PC-9 (cell line): ENCODE data around the gene ITGAE. TPM values are rescaled to one million over a fixed set of nuclear protein-coding genes. Genes with fewer than 3 reads are reported as not detected.

Source experiments
- BruUV-seq: library from RNA; stranded (reverse); fragments of 400-500 nt; replicated peaks from 2 replicates; lab custom pipeline; 2021; lab: Mats Ljungman, UMichigan
- CTCF ChIA-PET: fragments of 300-600 bp; sonication (Branson Sonifier 250); formaldehyde crosslinking; loops from one replicate; lab custom pipeline; 2022; ENCODE audit warnings: antibody characterized with exemption; lab: Charles Lee
- POLR2A ChIA-PET: fragments of 300-600 bp; sonication (Branson Sonifier 250); formaldehyde crosslinking; loops from one replicate; lab custom pipeline; 2022; ENCODE audit warnings: antibody characterized with exemption; ENCODE audit not compliant: unreplicated experiment; lab: Charles Lee
- DNase-seq, 2 experiments: peaks; one replicate each; pipeline versions ENCODE4 v3.0.0 to v3.0.0-alpha.2; 2015 to 2022; ENCODE audit warnings: mixed read lengths in 1 of 2
- H2AFZ ChIP-seq: fragments of 200-600 bp; sonication (generic); 2 replicates; pipeline ENCODE4 v1.8.1; 2017; ENCODE audit warnings: antibody characterized with exemption
- H3F3A ChIP-seq: fragments of 200-600 bp; sonication (generic); 2 replicates; pipeline ENCODE4 v1.8.1; 2017; ENCODE audit warnings: antibody characterized with exemption, mild to moderate bottlenecking, low read depth; ENCODE audit not compliant: insufficient read depth
- H3K27ac ChIP-seq: fragments of 200-600 bp; sonication (generic); 2 replicates; pipeline ENCODE4 v1.6.1; 2016; ENCODE audit warnings: mixed run types
- H3K27me3 ChIP-seq: fragments of 200-600 bp; sonication (generic); 2 replicates; pipeline ENCODE4 v1.6.1; 2016; ENCODE audit warnings: low read depth, mixed run types; ENCODE audit not compliant: insufficient read depth
- H3K36me3 ChIP-seq: fragments of 200-600 bp; sonication (generic); 2 replicates; pipeline ENCODE4 v1.6.1; 2016; ENCODE audit warnings: low read depth, mixed run types
- H3K4me1 ChIP-seq: fragments of 200-600 bp; sonication (generic); replicated peaks from 2 replicates; pipeline ENCODE4 v1.6.1; 2016; ENCODE audit warnings: mixed run types; ENCODE audit not compliant: insufficient read depth
- H3K4me2 ChIP-seq: fragments of 200-600 bp; sonication (generic); 2 replicates; pipeline ENCODE4 v1.6.1; 2017; ENCODE audit warnings: mixed run types
- H3K4me3 ChIP-seq: fragments of 200-600 bp; sonication (generic); 2 replicates; pipeline ENCODE4 v1.6.1; 2016; ENCODE audit warnings: mixed run types
- H3K79me2 ChIP-seq: fragments of 200-600 bp; sonication (generic); 2 replicates; pipeline ENCODE4 v1.6.1; 2017; ENCODE audit warnings: low read depth, mixed run types
- H3K9me2 ChIP-seq: fragments of 200-600 bp; sonication (generic); 2 replicates; pipeline ENCODE4 v1.8.1; 2017; ENCODE audit warnings: mild to moderate bottlenecking; ENCODE audit not compliant: insufficient read depth
- H3K9me3 ChIP-seq: fragments of 200-600 bp; sonication (generic); 2 replicates; pipeline ENCODE4 v1.8.1; 2016; ENCODE audit warnings: low read depth; ENCODE audit not compliant: insufficient read depth
- H4K20me1 ChIP-seq: fragments of 200-600 bp; sonication (generic); 2 replicates; pipeline ENCODE4 v1.8.1; 2017; ENCODE audit not compliant: insufficient read depth
- EZH2 ChIP-seq: fragments of 200-600 bp; sonication (generic); IDR thresholded peaks from 2 replicates; pipeline ENCODE4 v1.8.0; 2017; ENCODE audit warnings: antibody characterized with exemption, low read depth
- intact Hi-C: fragments of 100-400 bp; cut with micrococcal nuclease; formaldehyde crosslinking; loops from one replicate; pipeline ENCODE4 v1.10.0; 2022; ENCODE audit not compliant: unreplicated experiment
- total RNA-seq: library from RNA; stranded (reverse); gene quantifications from 2 replicates; pipeline ENCODE4 v1.2.3, GENCODE V29; 2021
- TF ChIP-seq, protein P1 (sequence below): fragments of 200-600 bp; sonication (generic); conservative IDR thresholded peaks from 2 replicates; pipeline ENCODE4 v1.6.1; 2017; ENCODE audit warnings: mixed run types, antibody characterized with exemption, mild to moderate bottlenecking, moderate library complexity

Gene ITGAE
- total RNA-seq, 1 experiment from 2014 or later = 52.8 TPM

- TF ChIP-seq, protein P1, sequence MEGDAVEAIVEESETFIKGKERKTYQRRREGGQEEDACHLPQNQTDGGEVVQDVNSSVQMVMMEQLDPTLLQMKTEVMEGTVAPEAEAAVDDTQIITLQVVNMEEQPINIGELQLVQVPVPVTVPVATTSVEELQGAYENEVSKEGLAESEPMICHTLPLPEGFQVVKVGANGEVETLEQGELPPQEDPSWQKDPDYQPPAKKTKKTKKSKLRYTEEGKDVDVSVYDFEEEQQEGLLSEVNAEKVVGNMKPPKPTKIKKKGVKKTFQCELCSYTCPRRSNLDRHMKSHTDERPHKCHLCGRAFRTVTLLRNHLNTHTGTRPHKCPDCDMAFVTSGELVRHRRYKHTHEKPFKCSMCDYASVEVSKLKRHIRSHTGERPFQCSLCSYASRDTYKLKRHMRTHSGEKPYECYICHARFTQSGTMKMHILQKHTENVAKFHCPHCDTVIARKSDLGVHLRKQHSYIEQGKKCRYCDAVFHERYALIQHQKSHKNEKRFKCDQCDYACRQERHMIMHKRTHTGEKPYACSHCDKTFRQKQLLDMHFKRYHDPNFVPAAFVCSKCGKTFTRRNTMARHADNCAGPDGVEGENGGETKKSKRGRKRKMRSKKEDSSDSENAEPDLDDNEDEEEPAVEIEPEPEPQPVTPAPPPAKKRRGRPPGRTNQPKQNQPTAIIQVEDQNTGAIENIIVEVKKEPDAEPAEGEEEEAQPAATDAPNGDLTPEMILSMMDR = no peak
- TF ChIP-seq EZH2 = no peak
- no peak overlapping the region for H3K4me2 ChIP-seq
These were observed 1.6 kb downstream of the ITGAE start for GRCh38 chr17:3799181-3799945.

GRCh38 chr17:3798273-3799180, 2.5 kb downstream of the ITGAE start:
- Histone ChIP-seq H3K4me3 (no peak overlapping the region), H4K20me1 (no peaks in the 10 kb centered on the region), H3K4me1 (0 out of 2 replicates have a peak, but pooled peaks cover 4% of the 10 kb centered on the region), H3K27me3 (no peaks in the 10 kb centered on the region), H3K9me3 (no peaks in the 10 kb centered on the region), H2AFZ (no peak overlapping the region), H3K79me2 (no peaks in the 10 kb centered on the region), H3K9me2 (no peaks in the 10 kb centered on the region), H3K4me2 (no peak overlapping the region), H3F3A (peaks cover 3% of the 10 kb centered on the region; the same call in 1 of the 2 replicates), H3K27ac (no peak overlapping the region), H3K36me3 (no peaks in the 10 kb centered on the region)
- TF ChIP-seq, protein P1 = no peak
- TF ChIP-seq EZH2 = no peak
- POLR2A ChIA-PET = no interaction called here
- intact Hi-C loops = no loop called here
- no TSS peak for BruUV-seq
- DNase-seq = no peak
- CTCF ChIA-PET = no interaction called here

More at GRCh38 chr17:3799181-3799945, 1.6 kb downstream of the ITGAE start:
- Histone ChIP-seq H3K79me2 (no peaks in the 10 kb centered on the region), H3K9me2 (no peaks in the 10 kb centered on the region), H3K4me1 (0 out of 2 replicates have a peak, but pooled peaks cover 4% of the 10 kb centered on the region), H3F3A (peaks cover under 1% of the 10 kb centered on the region; the same call in 1 of the 2 replicates), H3K27ac (no peak overlapping the region), H3K9me3 (no peaks in the 10 kb centered on the region), H2AFZ (no peak overlapping the region), H3K27me3 (no peaks in the 10 kb centered on the region), H3K4me3 (no peak overlapping the region), H3K36me3 (no peaks in the 10 kb centered on the region), H4K20me1 (no peaks in the 10 kb centered on the region)
- POLR2A ChIA-PET = no interaction called here
- CTCF ChIA-PET = no interaction called here
- intact Hi-C loops = no loop called here
- BruUV-seq = no TSS peak
- no peak for DNase-seq

DNA sequence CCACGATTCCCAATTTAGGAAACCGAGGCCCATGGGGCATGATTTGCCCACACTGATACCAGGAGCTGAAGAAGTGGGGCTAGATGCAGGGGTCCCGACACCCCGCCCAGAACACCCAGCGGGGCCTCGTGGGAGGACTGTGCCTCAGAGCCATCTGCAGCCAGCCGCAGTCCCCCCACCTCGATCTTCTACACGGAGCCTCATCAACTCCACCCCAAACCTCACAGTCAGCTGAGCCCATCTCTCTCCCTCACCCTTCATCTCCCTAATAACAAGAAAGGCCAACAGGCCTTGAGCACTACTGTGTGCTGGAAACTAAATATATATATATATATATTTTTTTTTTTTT, 4.2 kb downstream of the ITGAE start:
- H3K79me2 ChIP-seq = no peaks in the 10 kb centered on the region
- no peak overlapping the region for H3K27ac ChIP-seq
- H3F3A ChIP-seq = peaks cover 3% of the 10 kb centered on the region; the same call in 1 of the 2 replicates
- BruUV-seq = no TSS peak
- DNase-seq = no peak
- no peak overlapping the region for H3K4me2 ChIP-seq
- no peaks in the 10 kb centered on the region for H3K9me3 ChIP-seq
- H3K36me3 ChIP-seq = no peaks in the 10 kb centered on the region
- ChIA-PET POLR2A (no interaction called here), CTCF (no interaction called here)
- H3K4me3 ChIP-seq = no peak overlapping the region
- intact Hi-C loops = no loop called here
- TF ChIP-seq, protein P1 = no peak
- no peak for TF ChIP-seq EZH2
- peaks cover 4% of the 10 kb centered on the region; the same call in 1 of the 2 replicates for H3K4me1 ChIP-seq
- no peak overlapping the region for H2AFZ ChIP-seq
- no peaks in the 10 kb centered on the region for H4K20me1 ChIP-seq
- H3K27me3 ChIP-seq = no peaks in the 10 kb centered on the region
- no peaks in the 10 kb centered on the region for H3K9me2 ChIP-seq
